ENCODE results near the gene SPINK2. TPM values are rescaled to one million over a fixed set of nuclear protein-coding genes. Genes with fewer than 3 reads are reported as not detected.

SPINK2 gene
- total and polyA plus RNA-seq, 2 of the 8 experiments (the other 6 are each of a cell fraction or from before 2014, with no cell fraction given) = 0.89 to 1.4 TPM

GRCh38 chr4:56844802-56845580 lies 23.5 kb upstream of the SPINK2 start:
- CTCF ChIA-PET (ENCODE audit: partially characterized antibody) = interaction anchor here (0.9 to 2.0 kb wide), 4 partner anchors 7 to 115 kb away, joined by 3 to 8 read pairs (median 4); no protein-coding TSS in a partner anchor
- no peak overlapping the region for H2BK20ac ChIP-seq (ENCODE audit: low read length)
- no peak overlapping the region for H3K56ac ChIP-seq (replicated peaks; ENCODE audit: insufficient read length, low read depth, low read length)
- H3K4ac ChIP-seq (replicated peaks; ENCODE audit: insufficient read length, low read depth, low read length) = no peak overlapping the region
- no peak overlapping the region for H4K91ac ChIP-seq (replicated peaks; ENCODE audit: insufficient read length, low read length)
- peaks cover 4 to 17% (median 14%) of the 10 kb centered on the region in 4 experiments for H3K4me1 ChIP-seq (replicated peaks in 1 of 4; ENCODE audit: control insufficient read depth in 3 of 4, insufficient read depth in 4 of 4, low read length in 3 of 4)
- no peak overlapping the region for H2BK120ac ChIP-seq (replicated peaks; ENCODE audit: low read depth, low read length)
- no peak overlapping the region for H2AK5ac ChIP-seq (ENCODE audit: low read depth, low read length)
- FAIRE-seq (peak; percentile 98), DNase-seq (ENCODE audit: low read depth in 1 of 2, low spot score in 2 of 2) (peak; percentile 63 to 85)
- peak overlapping the region; percentile 55; the same call in 1 of the 2 replicates for H3K18ac ChIP-seq (ENCODE audit: extremely low read depth, low read length)
- POLR2A ChIA-PET (ENCODE audit: partially characterized antibody) = interaction anchor here (1.3 to 2.5 kb wide), 6 partner anchors 8 to 110 kb away, joined by 3 to 8 read pairs (median 6); partner anchors contain the start of gene REST
- H2BK12ac ChIP-seq (ENCODE audit: low read depth, low read length) = no peak overlapping the region
- no peak overlapping the region for H4K8ac ChIP-seq (ENCODE audit: extremely low read depth, insufficient read depth, low read length)
- H4K20me1 ChIP-seq (replicated peaks in 1 of 2; ENCODE audit: control insufficient read depth in 1 of 2, insufficient read depth in 2 of 2, low read length in 2 of 2) = peaks cover 7 to 8% of the 10 kb centered on the region in 2 experiments
- H3K4me3 ChIP-seq (ENCODE audit: extremely low read depth in 1 of 4, insufficient read depth in 2 of 4, low read depth in 3 of 4, low read length in 4 of 4) = peak overlapping the region in 1 of 4 experiments; percentile 9; a peak in 2 of 8 replicates
- no peak overlapping the region for H3K27ac ChIP-seq (ENCODE audit: low read depth, low read length)
- H3K23me2 ChIP-seq (ENCODE audit: low read depth, low read length) = peaks cover 2% of the 10 kb centered on the region; the same call in 1 of the 2 replicates
- peaks cover 56 to 84% (median 75%) of the 10 kb centered on the region in 4 experiments for H3K27me3 ChIP-seq (replicated peaks in 1 of 4; ENCODE audit: control insufficient read depth in 3 of 4, extremely low read depth in 1 of 4, insufficient read depth in 3 of 4, low read length in 3 of 4)
- peak overlapping the region; percentile 47 to 79 for H3K4me2 ChIP-seq (ENCODE audit: insufficient read depth in 1 of 2, low read depth in 2 of 2, low read length in 2 of 2)
- no peak overlapping the region for H3K23ac ChIP-seq (ENCODE audit: insufficient read length)
- no peaks in the 10 kb centered on the region for H3K9me3 ChIP-seq (ENCODE audit: insufficient read depth in 2 of 2, low read depth in 1 of 2, low read length in 1 of 2)
- H3K36me3 ChIP-seq (ENCODE audit: control insufficient read depth in 2 of 4, insufficient read depth in 4 of 4, low read length in 3 of 4) = no peaks in the 10 kb centered on the region
- no peak overlapping the region for H4K5ac ChIP-seq (ENCODE audit: insufficient read length, low read depth, low read length)
- no peaks in the 10 kb centered on the region for H3K79me1 ChIP-seq (ENCODE audit: low read depth, low read length)
- H3K14ac ChIP-seq (ENCODE audit: insufficient read length) = no peak overlapping the region
- no peaks in the 10 kb centered on the region for H3K79me2 ChIP-seq (ENCODE audit: control insufficient read depth in 1 of 2, insufficient read depth in 2 of 2, low read length in 2 of 2)
- H2BK5ac ChIP-seq (ENCODE audit: low read depth, low read length) = no peak overlapping the region
- H2BK15ac ChIP-seq (ENCODE audit: low read length) = no peak overlapping the region
- H2AFZ ChIP-seq (ENCODE audit: low read length) = no peak overlapping the region
- 40% methylated on average over 4 of the region's 4 CpGs; no CpG with 5 or more reads in 1 of the 2 experiments for WGBS, 2 experiments (ENCODE audit: extremely low coverage in 1 of 2, insufficient coverage in 1 of 2, insufficient read length in 1 of 2, insufficient replicate concordance in 2 of 2, low coverage in 1 of 2, low lambda C conversion rate in 2 of 2, missing lambda C conversion rate in 1 of 2)
- no peak overlapping the region for H3K9ac ChIP-seq (replicated peaks in 1 of 4; ENCODE audit: extremely low read depth in 1 of 4, low read depth in 3 of 4, low read length in 3 of 4)
- TF ChIP-seq CTCF (IDR thresholded peaks at IDR 0.05; ENCODE audit: control extremely low read depth in 1 of 3, insufficient read depth in 1 of 3, low read depth in 1 of 3, low read length in 3 of 3) (no peak), EGR1 (IDR thresholded peaks at IDR 0.05; ENCODE audit: borderline replicate concordance, low read depth, low read length) (no peak), ATF2 (IDR thresholded peaks at IDR 0.05; ENCODE audit: low read length) (no peak), BRCA1 (IDR thresholded peaks at IDR 0.05; ENCODE audit: low read depth, low read length) (no peak), CBX8 (IDR thresholded peaks at IDR 0.05; ENCODE audit: borderline replicate concordance, low read depth, low read length) (no peak), CTBP2 (IDR thresholded peaks at IDR 0.05; ENCODE audit: borderline replicate concordance, insufficient read depth, insufficient read length, low read length) (peak; percentile 35), JUN (IDR thresholded peaks at IDR 0.05; ENCODE audit: low read depth, low read length) (no peak)

All from H1 (cell line).